ENCODE data around the gene ARHGEF9.
"Not testable (repeated sequence)": the region's sequence is repeated elsewhere in the genome, so short reads cannot be mapped to it uniquely, and the experiment has no call there.

The ARHGEF9 gene

GRCh38 chrX:63661676-63662075 lies 123.3 kb downstream of the ARHGEF9 start:
- no peak for DNase-seq (ENCODE audit: low read depth, low spot score)

GRCh38 chrX:63658920-63659319 lies 126.1 kb downstream of the ARHGEF9 start:
- DNase-seq (ENCODE audit: low read depth, low spot score) = no peak

- DNase-seq (ENCODE audit: low read depth, low spot score) = no peak
Observed at GRCh38 chrX:63657821-63658220, 127.2 kb downstream of the ARHGEF9 start.

- no peak for DNase-seq (ENCODE audit: low read depth, low spot score)
Observed at GRCh38 chrX:63656871-63657580, 128.0 kb downstream of the ARHGEF9 start.

- no peak for DNase-seq (ENCODE audit: low read depth, low spot score)
Observed at GRCh38 chrX:63652086-63652765, 132.8 kb downstream of the ARHGEF9 start.

- DNase-seq (ENCODE audit: low read depth, low spot score) = not testable (repeated sequence)
Observed at GRCh38 chrX:63645748-63646147, 139.3 kb downstream of the ARHGEF9 start.

GRCh38 chrX:63635750-63636149 lies 149.3 kb downstream of the ARHGEF9 start:
- DNase-seq (ENCODE audit: low read depth, low spot score) = no peak

GRCh38 chrX:63613531-63614028 lies 171.4 kb downstream of the ARHGEF9 start:
- DNase-seq (ENCODE audit: low read depth, low spot score) = no peak

- DNase-seq (ENCODE audit: low read depth, low spot score) = no peak
Observed at GRCh38 chrX:63585936-63586335, 199.1 kb downstream of the ARHGEF9 start.

Measured in activated naive CD8-positive, alpha-beta T cell treated with anti-CD3 and anti-CD28 coated beads, Interleukin-2, amount 50 U/mL, for 16 hours (primary cell).